ENCODE results near the gene GNAQ.
"Not testable (repeated sequence)": the region's sequence is repeated elsewhere in the genome, so short reads cannot be mapped to it uniquely, and the experiment has no call there.

The GNAQ gene

GRCh38 chr9:77793849-77794248 is 237.8 kb downstream of the GNAQ start:
- DNase-seq (ENCODE audit: low read depth in 3 of 3, low spot score in 1 of 3) = no peak

DNA sequence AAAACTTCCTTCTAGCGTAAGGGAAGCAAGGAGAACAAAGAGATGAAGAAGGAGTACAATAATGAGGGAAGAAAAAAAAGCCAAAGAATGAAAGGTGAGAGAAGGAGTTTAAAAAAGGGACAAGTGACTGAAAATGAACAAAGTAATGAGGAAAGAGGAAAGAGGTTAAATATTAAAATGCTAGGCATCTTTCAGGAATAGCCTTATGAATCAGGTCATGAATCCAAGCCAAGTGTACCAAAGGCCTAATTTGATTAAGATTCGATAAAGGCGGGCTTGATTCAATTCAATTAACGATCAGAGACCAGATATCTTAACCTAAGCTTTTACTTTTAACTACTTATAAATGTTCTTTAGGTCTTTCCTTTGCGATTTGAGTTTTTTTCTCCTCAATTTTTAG is 241.7 kb downstream of the GNAQ start:
- DNase-seq (ENCODE audit: low read depth in 3 of 3, low spot score in 1 of 3) = no peak

DNA sequence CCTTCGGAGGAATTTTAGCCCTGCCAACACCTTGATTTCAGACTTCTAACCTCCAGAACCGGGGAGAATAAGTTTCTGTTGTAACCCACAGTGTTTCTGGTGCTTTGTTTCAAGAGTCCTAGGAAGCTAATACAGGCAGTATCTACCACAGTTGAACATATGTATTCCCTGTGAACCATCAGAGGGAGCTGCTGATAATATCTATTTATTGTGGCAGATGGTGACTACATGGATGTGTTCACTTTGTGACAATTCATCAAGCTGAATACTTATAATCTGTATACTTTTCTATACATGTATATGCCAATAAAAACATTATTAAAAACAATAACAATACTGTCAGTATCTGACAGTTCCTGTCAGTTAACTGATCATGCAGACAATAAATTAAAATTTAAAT is 246.3 kb downstream of the GNAQ start:
- no peak for DNase-seq (ENCODE audit: low read depth in 3 of 3, low spot score in 1 of 3)

DNA sequence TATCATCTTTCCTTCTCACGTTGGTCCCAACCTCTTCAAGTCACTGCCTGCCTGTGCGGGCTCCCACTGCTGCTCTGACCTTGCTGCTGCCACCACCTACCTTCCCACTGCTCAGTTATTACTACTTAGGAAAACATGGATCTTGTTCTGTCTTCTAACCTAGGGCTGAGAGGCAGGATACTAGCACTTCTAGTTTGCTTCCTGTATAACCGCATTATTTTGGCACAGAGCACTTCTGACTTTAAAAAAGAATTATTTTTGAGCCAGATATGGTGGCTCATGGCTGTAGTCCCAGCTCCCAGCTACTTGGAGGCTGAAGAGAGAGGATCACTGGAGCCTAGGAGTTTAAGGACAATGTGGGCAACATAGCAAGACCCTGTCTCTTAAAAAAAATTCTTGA is 248.1 kb downstream of the GNAQ start:
- DNase-seq (ENCODE audit: low read depth in 3 of 3, low spot score in 1 of 3) = no peak

DNA sequence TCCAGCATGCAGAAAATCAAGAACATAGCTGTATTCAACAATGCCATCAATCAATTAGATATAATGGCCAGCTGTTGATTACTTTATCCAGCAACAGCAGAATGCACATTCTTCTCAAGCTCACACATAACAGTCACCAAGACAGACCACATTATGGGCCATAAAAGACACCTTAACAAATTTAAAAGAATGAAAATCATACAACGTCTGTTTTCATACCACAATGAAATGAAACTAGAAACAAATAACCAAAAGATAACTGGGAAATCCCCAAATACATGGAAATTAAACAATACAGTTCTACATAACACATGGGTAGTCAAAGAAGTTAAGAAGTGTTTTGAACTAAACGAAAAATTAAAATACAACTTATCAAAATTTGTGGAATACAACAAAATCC is 252.6 kb downstream of the GNAQ start:
- DNase-seq (ENCODE audit: low read depth in 3 of 3, low spot score in 1 of 3) = no peak

DNA sequence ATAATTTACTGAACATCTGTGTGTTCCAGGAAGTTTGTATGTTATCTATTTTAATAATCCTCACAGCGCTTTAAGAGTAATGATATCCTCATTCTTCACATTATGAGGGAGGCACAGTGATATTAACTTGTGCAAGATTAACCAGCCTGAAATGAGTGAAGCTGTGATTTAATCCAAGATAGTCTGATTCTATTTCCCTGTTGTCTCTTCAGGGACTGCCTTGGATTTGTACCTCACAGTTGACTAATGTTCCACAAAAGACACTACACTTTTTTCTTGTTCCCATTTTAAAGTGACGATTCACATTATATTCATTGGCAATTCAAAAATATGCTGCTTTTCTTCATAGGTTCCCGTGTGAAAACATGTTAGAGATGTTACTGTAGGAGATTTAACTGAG is 258.2 kb downstream of the GNAQ start:
- DNase-seq (ENCODE audit: low read depth in 3 of 3, low spot score in 1 of 3) = no peak

GRCh38 chr9:77772646-77773045 is 259.0 kb downstream of the GNAQ start:
- no peak for DNase-seq (ENCODE audit: low read depth in 3 of 3, low spot score in 1 of 3)

DNA sequence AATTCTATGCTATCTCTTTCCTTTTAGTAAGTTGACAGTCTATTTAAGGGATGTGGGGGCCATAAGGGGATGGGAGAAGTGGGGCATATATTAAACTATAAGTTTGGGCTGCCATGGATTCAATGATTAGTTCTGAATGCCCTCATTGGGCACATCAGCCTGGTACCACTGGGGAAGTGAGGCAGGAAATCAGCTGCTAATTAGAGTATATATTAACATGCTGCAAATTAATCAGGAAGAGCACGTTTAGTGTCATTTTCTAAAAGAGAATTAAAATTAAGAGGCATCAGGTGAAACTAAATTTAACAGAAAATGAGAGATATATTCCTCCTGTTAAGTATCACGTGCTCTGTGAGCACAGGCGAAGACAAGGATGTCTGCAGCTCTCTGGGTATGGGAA is 260.4 kb downstream of the GNAQ start:
- DNase-seq (ENCODE audit: low read depth in 3 of 3, low spot score in 1 of 3) = no peak

DNA sequence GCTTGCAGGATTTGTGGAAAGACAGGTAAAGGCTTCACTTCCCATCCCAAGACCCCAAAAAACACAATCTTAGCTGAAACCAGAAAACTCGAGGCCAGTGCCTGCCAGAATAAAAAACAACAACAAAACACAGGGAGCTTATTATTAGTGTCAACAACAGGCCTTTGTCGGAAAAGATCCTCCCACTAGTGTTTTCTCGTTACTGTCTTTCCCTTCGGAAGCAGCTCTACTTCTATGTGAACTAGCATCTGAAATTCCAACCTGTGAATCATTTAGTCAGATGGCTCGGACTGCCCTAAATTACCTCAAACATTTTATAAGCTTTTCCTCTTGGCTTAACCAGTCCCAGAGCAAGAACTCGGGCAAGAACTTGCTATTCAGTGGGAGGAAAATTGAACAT is 261.3 kb downstream of the GNAQ start:
- DNase-seq (ENCODE audit: low read depth in 3 of 3, low spot score in 1 of 3) = no peak

DNA sequence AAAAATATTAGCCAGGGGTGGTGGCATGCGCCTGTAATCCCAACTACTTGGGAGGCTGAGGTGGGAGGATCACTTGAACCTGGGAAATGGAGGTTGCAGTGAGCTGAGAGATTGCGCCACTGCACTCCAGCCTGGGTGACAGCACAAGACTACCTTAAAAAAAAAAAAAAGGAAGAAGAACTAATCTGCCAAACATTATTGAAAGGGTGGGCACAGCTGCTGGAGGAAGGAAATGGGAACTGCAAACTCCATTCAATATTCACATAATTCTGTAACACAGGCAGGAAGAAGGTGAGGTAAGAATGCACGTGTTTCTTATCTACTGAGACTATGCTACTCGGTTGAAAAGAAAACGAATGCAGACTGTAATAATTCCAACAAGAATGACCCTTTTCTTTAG is 262.4 kb downstream of the GNAQ start:
- DNase-seq (ENCODE audit: low read depth in 3 of 3, low spot score in 1 of 3) = no peak

- no peak for DNase-seq (ENCODE audit: low read depth in 3 of 3, low spot score in 1 of 3)
Measured at GRCh38 chr9:77766587-77766986, 265.0 kb downstream of the GNAQ start.

GRCh38 chr9:77765781-77766259 is 265.8 kb downstream of the GNAQ start:
- no peak for DNase-seq (ENCODE audit: low read depth in 3 of 3, low spot score in 1 of 3)

GRCh38 chr9:77764894-77765780 is 266.5 kb downstream of the GNAQ start:
- no peak for DNase-seq (ENCODE audit: low read depth in 3 of 3, low spot score in 1 of 3)

DNA sequence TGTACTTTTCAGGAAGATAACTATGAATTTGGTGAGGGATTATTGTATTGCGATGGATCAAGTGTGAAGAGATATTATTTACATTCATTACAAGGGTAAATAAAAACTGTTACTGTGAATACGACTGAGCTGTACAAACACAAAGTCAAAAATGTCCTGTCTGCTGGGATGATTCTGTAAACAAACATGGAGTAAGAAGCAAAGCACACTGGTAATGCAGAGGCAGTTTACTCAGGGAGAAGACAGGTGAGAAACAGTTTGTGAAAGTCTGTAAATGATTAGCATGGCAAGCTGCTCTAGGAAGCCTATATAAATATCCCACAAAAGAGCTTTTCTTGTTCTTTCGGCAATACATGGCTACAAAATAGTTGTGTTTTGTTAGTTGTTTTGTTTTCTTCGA is 268.0 kb downstream of the GNAQ start:
- DNase-seq (ENCODE audit: low read depth in 3 of 3, low spot score in 1 of 3) = no peak

DNA sequence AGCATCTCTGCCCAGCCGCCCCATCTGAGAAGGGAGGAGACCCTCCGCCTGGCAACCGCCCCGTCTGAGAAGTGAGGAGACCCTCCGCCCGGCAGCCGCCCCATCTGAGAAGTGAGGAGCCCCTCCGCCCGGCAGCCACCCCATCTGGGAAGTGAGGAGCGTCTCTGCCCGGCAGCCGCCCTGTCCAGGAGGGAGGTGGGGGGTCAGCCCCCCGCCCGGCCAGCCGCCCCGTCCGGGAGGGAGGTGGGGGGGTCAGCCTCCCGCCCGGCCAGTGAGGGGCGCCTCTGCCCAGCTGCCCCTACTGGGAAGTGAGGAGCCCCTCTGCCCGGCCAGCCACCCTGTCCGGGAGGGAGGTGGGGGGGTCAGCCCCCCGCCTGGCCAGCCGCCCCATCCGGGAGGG is 270.7 kb downstream of the GNAQ start:
- DNase-seq (ENCODE audit: low read depth in 3 of 3, low spot score in 1 of 3) = not testable (repeated sequence)

DNA sequence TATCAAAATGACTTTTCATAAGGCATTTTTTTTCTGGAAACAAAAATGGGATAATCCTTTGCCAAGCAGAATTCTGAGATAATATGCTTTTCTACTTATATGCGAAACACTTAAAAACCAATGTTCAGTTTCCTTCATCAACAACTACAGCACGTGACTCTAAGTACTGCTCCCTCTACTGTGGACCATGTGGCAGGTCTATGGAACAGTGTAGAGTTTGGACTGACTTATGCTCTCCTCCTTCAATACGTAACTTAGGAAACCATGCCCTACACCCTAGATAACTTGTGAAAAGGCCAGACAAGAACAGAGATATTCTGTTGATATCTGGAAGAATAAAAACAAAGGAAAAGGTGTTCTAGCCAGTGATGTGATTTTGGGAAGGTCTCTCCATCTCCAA is 272.2 kb downstream of the GNAQ start:
- no peak for DNase-seq (ENCODE audit: low read depth in 3 of 3, low spot score in 1 of 3)

DNA sequence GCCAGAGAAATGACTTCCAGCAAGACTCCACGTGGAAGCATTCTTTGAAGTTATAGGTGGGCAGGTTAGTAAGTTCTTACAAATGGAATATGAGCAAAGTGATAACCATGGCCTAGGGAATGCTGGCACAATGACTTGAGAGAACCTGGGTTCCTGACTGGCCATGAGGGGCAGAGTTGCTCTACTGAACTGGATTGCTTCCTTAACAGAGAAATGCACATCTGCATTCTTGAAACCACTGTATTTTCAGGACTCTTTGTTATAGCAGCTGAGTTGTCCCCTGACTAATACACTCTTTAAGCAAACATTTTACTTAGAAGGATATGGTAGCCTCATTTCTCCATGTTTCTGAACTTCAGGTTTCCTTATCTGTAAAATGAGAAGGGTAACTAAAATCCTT is 275.2 kb downstream of the GNAQ start:
- DNase-seq (ENCODE audit: low read depth in 3 of 3, low spot score in 1 of 3) = no peak

DNA sequence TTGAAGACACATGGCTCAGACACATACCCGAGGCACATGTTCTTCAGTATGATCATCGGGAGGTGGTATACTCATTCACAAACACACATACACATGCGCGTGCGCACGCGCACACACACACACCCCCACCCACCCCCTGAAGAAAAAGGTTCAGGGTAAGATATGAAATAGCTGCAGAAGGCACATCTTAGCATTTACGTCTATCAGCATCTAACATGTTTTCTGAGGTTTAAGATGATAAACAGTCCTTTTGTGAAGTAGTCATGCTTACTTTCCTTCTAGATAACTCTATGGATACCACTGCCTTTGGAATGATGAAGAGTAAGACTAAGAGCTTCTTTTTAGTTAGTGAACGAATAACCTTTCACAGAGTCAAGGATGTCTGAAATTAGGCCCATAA is 278.4 kb downstream of the GNAQ start:
- DNase-seq (ENCODE audit: low read depth in 3 of 3, low spot score in 1 of 3) = no peak

GRCh38 chr9:77752554-77752953 is 279.1 kb downstream of the GNAQ start:
- DNase-seq (ENCODE audit: low read depth in 3 of 3, low spot score in 1 of 3) = no peak

GRCh38 chr9:77751341-77752091 is 280.1 kb downstream of the GNAQ start:
- DNase-seq (ENCODE audit: low read depth in 3 of 3, low spot score in 1 of 3) = no peak

GRCh38 chr9:77750981-77751340 is 280.6 kb downstream of the GNAQ start:
- DNase-seq (ENCODE audit: low read depth in 3 of 3, low spot score in 1 of 3) = no peak

DNA sequence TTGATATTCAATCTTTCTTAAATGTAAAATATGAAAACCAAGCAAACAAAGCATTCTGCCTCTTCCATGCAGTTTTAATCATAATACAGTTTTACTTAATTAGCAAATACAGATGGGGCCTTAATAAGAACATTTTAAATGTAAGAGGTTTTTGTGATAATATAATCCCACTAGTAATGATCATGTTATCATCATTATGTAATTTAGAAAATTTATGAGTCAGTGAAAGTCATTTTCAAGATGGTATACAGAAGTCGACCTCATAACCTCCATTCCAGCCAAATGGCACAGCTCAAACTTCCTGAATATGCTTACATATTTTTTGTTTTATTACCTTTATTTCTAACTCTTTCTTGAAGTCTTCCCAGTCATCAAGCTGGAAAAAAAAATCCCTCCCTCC is 281.3 kb downstream of the GNAQ start:
- no peak for DNase-seq (ENCODE audit: low read depth in 3 of 3, low spot score in 1 of 3)

Data from stimulated activated CD4-positive, alpha-beta T cell treated with anti-CD3 and anti-CD28 coated beads, TNF-alpha, amount 100 ng/mL, for 1 hour (primary cell).